BLaER1 (cell line): ENCODE measurements around the gene BRPF1.

Experiments used
- H3K27ac ChIP-seq: shearing (Covaris generic); formaldehyde crosslinking; 2 replicates; pipeline ENCODE4 v1.8.1; 2022
- H3K27me3 ChIP-seq: shearing (Covaris generic); formaldehyde crosslinking; 2 replicates; pipeline ENCODE4 v1.8.1; 2022
- H3K36me3 ChIP-seq: shearing (Covaris generic); formaldehyde crosslinking; 2 replicates; pipeline ENCODE4 v1.8.1; 2022
- H3K4me1 ChIP-seq: shearing (Covaris generic); formaldehyde crosslinking; 2 replicates; pipeline ENCODE4 v1.8.1; 2022
- H3K4me2 ChIP-seq: shearing (Covaris generic); formaldehyde crosslinking; 2 replicates; pipeline ENCODE4 v1.8.1; 2022
- H3K4me3 ChIP-seq: shearing (Covaris generic); formaldehyde crosslinking; 2 replicates; pipeline ENCODE4 v1.8.1; 2022
- H3K9ac ChIP-seq: shearing (Covaris generic); formaldehyde crosslinking; 2 replicates; pipeline ENCODE4 v1.8.1; 2022
- H3K9me3 ChIP-seq: shearing (Covaris generic); formaldehyde crosslinking; 2 replicates; pipeline ENCODE4 v1.8.1; 2022
- H4K20me1 ChIP-seq: shearing (Covaris generic); formaldehyde crosslinking; 2 replicates; pipeline ENCODE4 v1.8.1; 2022
- Cebpa-rat ChIP-seq: shearing (Covaris generic); IDR thresholded peaks from 2 replicates; pipeline ENCODE4 v1.8.1; 2022

The BRPF1 gene

GRCh38 chr3:9715764-9716437 lies 15.6 kb upstream of the BRPF1 start:
- H3K27ac ChIP-seq: no peak overlapping the region
- H3K4me2 ChIP-seq: no peak overlapping the region
- no peak overlapping the region for H3K4me3 ChIP-seq
- H3K4me1 ChIP-seq: peaks cover 17% of the 10 kb centered on the region
- no peaks in the 10 kb centered on the region for H3K27me3 ChIP-seq
- no peaks in the 10 kb centered on the region for H3K9me3 ChIP-seq
- H3K9ac ChIP-seq: no peak overlapping the region
- TF ChIP-seq Cebpa-rat: no peak
- no peaks in the 10 kb centered on the region for H3K36me3 ChIP-seq
- H4K20me1 ChIP-seq: no peaks in the 10 kb centered on the region

GRCh38 chr3:9716801-9717555 lies 14.6 kb upstream of the BRPF1 start:
- H3K4me2 ChIP-seq: no peak overlapping the region
- peaks cover 28% of the 10 kb centered on the region for H3K4me1 ChIP-seq
- H3K9ac ChIP-seq: no peak overlapping the region
- no peak for TF ChIP-seq Cebpa-rat
- no peak overlapping the region for H3K27ac ChIP-seq
- no peaks in the 10 kb centered on the region for H3K36me3 ChIP-seq
- H3K27me3 ChIP-seq: no peaks in the 10 kb centered on the region
- no peak overlapping the region for H3K4me3 ChIP-seq
- no peaks in the 10 kb centered on the region for H3K9me3 ChIP-seq
- no peaks in the 10 kb centered on the region for H4K20me1 ChIP-seq

- no peak for TF ChIP-seq Cebpa-rat
- no peak overlapping the region for H3K4me2 ChIP-seq
- no peak overlapping the region for H3K4me3 ChIP-seq
These were observed 14.0 kb upstream of the BRPF1 start for GRCh38 chr3:9717563-9717962.

GRCh38 chr3:9718118-9718517 lies 13.4 kb upstream of the BRPF1 start:
- H4K20me1 ChIP-seq: no peaks in the 10 kb centered on the region
- no peaks in the 10 kb centered on the region for H3K27me3 ChIP-seq
- no peak overlapping the region for H3K4me3 ChIP-seq
- peaks cover 31% of the 10 kb centered on the region for H3K4me1 ChIP-seq
- H3K4me2 ChIP-seq: no peak overlapping the region
- H3K27ac ChIP-seq: no peak overlapping the region
- H3K36me3 ChIP-seq: no peaks in the 10 kb centered on the region
- H3K9ac ChIP-seq: no peak overlapping the region
- H3K9me3 ChIP-seq: no peaks in the 10 kb centered on the region
- TF ChIP-seq Cebpa-rat: no peak

More at GRCh38 chr3:9717563-9717962, 14.0 kb upstream of the BRPF1 start:
- no peaks in the 10 kb centered on the region for H3K36me3 ChIP-seq
- H3K4me1 ChIP-seq: peaks cover 31% of the 10 kb centered on the region
- H3K27me3 ChIP-seq: no peaks in the 10 kb centered on the region
- no peak overlapping the region for H3K9ac ChIP-seq
- no peaks in the 10 kb centered on the region for H3K9me3 ChIP-seq
- no peak overlapping the region for H3K27ac ChIP-seq
- no peaks in the 10 kb centered on the region for H4K20me1 ChIP-seq

- no peaks in the 10 kb centered on the region for H3K36me3 ChIP-seq
- no peaks in the 10 kb centered on the region for H4K20me1 ChIP-seq
- H3K4me1 ChIP-seq: peaks cover 31% of the 10 kb centered on the region
- H3K4me3 ChIP-seq: no peak overlapping the region
- peak overlapping the region; percentile 67 for H3K4me2 ChIP-seq
- H3K27ac ChIP-seq: no peak overlapping the region
- TF ChIP-seq Cebpa-rat: no peak
- H3K9ac ChIP-seq: peak overlapping the region; percentile 16; the same call in 1 of the 2 replicates
- H3K9me3 ChIP-seq: no peaks in the 10 kb centered on the region
- H3K27me3 ChIP-seq: no peaks in the 10 kb centered on the region
These were observed 10.4 kb upstream of the BRPF1 start for GRCh38 chr3:9721015-9721699.

GRCh38 chr3:9721700-9722060 lies 9.9 kb upstream of the BRPF1 start:
- Histone ChIP-seq H3K4me2 (peak overlapping the region; percentile 67), H3K27me3 (no peaks in the 10 kb centered on the region), H3K9me3 (no peaks in the 10 kb centered on the region), H3K4me3 (no peak overlapping the region), H3K4me1 (peaks cover 36% of the 10 kb centered on the region), H3K9ac (no peak overlapping the region), H3K36me3 (no peaks in the 10 kb centered on the region), H4K20me1 (no peaks in the 10 kb centered on the region), H3K27ac (no peak overlapping the region)
- no peak for TF ChIP-seq Cebpa-rat

- H3K9me3 ChIP-seq: no peaks in the 10 kb centered on the region
- no peaks in the 10 kb centered on the region for H4K20me1 ChIP-seq
- H3K27ac ChIP-seq: no peak overlapping the region
- H3K9ac ChIP-seq: no peak overlapping the region
- no peaks in the 10 kb centered on the region for H3K27me3 ChIP-seq
- H3K4me2 ChIP-seq: no peak overlapping the region
- TF ChIP-seq Cebpa-rat: no peak
- peaks cover 43% of the 10 kb centered on the region for H3K4me1 ChIP-seq
- no peaks in the 10 kb centered on the region for H3K36me3 ChIP-seq
- no peak overlapping the region for H3K4me3 ChIP-seq
These were observed 5.6 kb upstream of the BRPF1 start for GRCh38 chr3:9725775-9726515.

GRCh38 chr3:9727041-9727595 lies 4.4 kb upstream of the BRPF1 start:
- H3K27ac ChIP-seq: peak overlapping the region; percentile 62; the same call in 1 of the 2 replicates
- H3K4me2 ChIP-seq: peak overlapping the region; percentile 56

GRCh38 chr3:9727743-9728142 lies 3.8 kb upstream of the BRPF1 start:
- peaks cover 11% of the 10 kb centered on the region for H4K20me1 ChIP-seq
- H3K27ac ChIP-seq: peak overlapping the region; percentile 62; the same call in 1 of the 2 replicates
- H3K36me3 ChIP-seq: no peaks in the 10 kb centered on the region
- no peak overlapping the region for H3K4me3 ChIP-seq
- no peaks in the 10 kb centered on the region for H3K9me3 ChIP-seq
- no peak for TF ChIP-seq Cebpa-rat
- H3K4me2 ChIP-seq: peak overlapping the region; percentile 56; the same call in 1 of the 2 replicates
- H3K27me3 ChIP-seq: no peaks in the 10 kb centered on the region
- peaks cover 33% of the 10 kb centered on the region for H3K4me1 ChIP-seq
- no peak overlapping the region for H3K9ac ChIP-seq

More at GRCh38 chr3:9727041-9727595, 4.4 kb upstream of the BRPF1 start:
- no peak for TF ChIP-seq Cebpa-rat
- 0 out of 2 replicates have a peak overlapping the region, but pooled peaks have one; percentile 38 for H3K4me3 ChIP-seq
- H3K4me1 ChIP-seq: peaks cover 32% of the 10 kb centered on the region
- H4K20me1 ChIP-seq: peaks cover 4% of the 10 kb centered on the region
- no peaks in the 10 kb centered on the region for H3K9me3 ChIP-seq
- no peaks in the 10 kb centered on the region for H3K27me3 ChIP-seq
- H3K9ac ChIP-seq: no peak overlapping the region
- H3K36me3 ChIP-seq: no peaks in the 10 kb centered on the region
